SK-N-SH (cell line): ENCODE data around the gene NUAK2.

Experiments used
- GATA2 ChIP-seq: sonication (generic); formaldehyde crosslinking; IDR thresholded peaks from 2 replicates; pipeline ENCODE4 v1.5.0; 2020; ENCODE audit warnings: mild to moderate bottlenecking, missing genetic modification reagents
- POLR2AphosphoS5 ChIP-seq: IDR thresholded peaks from 2 replicates; pipeline ENCODE4 v1.6.1; 2012; ENCODE audit warnings: low read depth, low read length
- RXRA ChIP-seq: IDR thresholded peaks from 2 replicates; pipeline ENCODE4 v1.4.0; 2012; ENCODE audit warnings: low read depth, mild to moderate bottlenecking, borderline replicate concordance

DNA sequence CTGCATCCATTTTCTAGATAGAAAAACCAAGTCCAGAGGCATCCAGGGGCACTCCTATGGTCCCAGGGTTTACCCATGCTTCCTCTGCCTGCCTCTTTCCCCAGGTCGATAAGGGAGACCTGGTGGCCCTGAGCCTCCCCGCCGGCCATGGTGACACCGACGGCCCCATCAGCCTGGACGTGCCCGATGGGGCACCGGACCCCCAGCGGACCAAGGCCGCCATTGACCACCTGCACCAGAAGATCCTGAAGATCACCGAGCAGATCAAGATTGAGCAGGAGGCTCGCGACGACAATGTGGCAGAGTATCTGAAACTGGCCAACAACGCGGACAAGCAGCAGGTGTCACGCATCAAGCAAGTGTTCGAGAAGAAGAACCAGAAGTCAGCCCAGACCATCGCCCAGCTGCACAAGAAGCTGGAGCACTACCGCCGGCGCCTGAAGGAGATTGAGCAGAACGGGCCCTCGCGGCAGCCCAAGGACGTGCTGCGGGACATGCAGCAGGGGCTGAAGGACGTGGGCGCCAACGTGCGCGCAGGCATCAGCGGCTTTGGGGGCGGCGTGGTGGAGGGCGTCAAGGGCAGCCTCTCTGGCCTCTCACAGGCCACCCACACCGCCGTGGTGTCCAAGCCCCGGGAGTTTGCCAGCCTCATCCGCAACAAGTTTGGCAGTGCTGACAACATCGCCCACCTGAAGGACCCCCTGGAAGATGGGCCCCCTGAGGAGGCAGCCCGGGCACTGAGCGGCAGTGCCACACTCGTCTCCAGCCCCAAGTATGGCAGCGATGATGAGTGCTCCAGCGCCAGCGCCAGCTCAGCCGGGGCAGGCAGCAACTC is 52.5 kb downstream of the NUAK2 start:
- TF ChIP-seq GATA2 (CRISPR knock-in tag) (no peak), POLR2AphosphoS5 (no peak), RXRA (no peak)
